BJ (cell line): Measurements from ENCODE around the gene KRTAP6-1. TPM values are rescaled to one million over a fixed set of nuclear protein-coding genes. Genes with fewer than 3 reads are reported as not detected.

Source experiments
- CTCF ChIA-PET: fragments of 350-600 bp; formaldehyde crosslinking; extraction: SDS; loops from one replicate; lab custom pipeline; 2021; ENCODE audit warnings: antibody characterized with exemption, inconsistent platforms; lab: Yijun Ruan, JAX
- POLR2A ChIA-PET: fragments of 300-600 bp; sonication (Branson Sonifier 250); formaldehyde crosslinking; extraction: SDS; loops from one replicate; lab custom pipeline; 2021; ENCODE audit warnings: antibody characterized with exemption; lab: Charles Lee
- DNase-seq: peaks from one replicate; pipeline ENCODE4 v3.0.0-alpha.2; 2011; ENCODE audit warnings: low read depth
- H3K27me3 ChIP-seq: 2 replicates; pipeline ENCODE4 v1.6.0; 2011; ENCODE audit warnings: low read length; ENCODE audit not compliant: control insufficient read depth, insufficient read depth
- H3K36me3 ChIP-seq: 2 replicates; pipeline ENCODE4 v1.5.1; 2011; ENCODE audit warnings: low read length; ENCODE audit not compliant: control insufficient read depth, insufficient read depth
- H3K4me3 ChIP-seq: 2 replicates; pipeline ENCODE4 v1.5.1; 2011; ENCODE audit warnings: low read depth, mild to moderate bottlenecking, control low read depth, low read length
- CTCF ChIP-seq: IDR thresholded peaks from 2 replicates; pipeline ENCODE4 v1.5.1; 2011; ENCODE audit warnings: low read depth, mild to moderate bottlenecking, control low read depth, inconsistent platforms, low read length, moderate library complexity; ENCODE audit not compliant: insufficient read depth
- polyA minus RNA-seq: library from RNA; depleted of rRNA, polyadenylated mRNA; stranded (reverse); fragments of >200 nt; gene quantifications from 2 replicates; pipeline ENCODE4 v1.2.3, GENCODE V29; 2011; rRNA and poly(A)+ RNA removed
- polyA plus RNA-seq: library from polyadenylated mRNA; depleted of rRNA; stranded (reverse); fragments of >200 nt; gene quantifications from 2 replicates; pipeline ENCODE4 v1.2.3, GENCODE V29; 2011; rRNA removed

Gene KRTAP6-1
- not detected in 2 replicates for polyA plus RNA-seq
- polyA minus RNA-seq: not detected in 2 replicates

DNA sequence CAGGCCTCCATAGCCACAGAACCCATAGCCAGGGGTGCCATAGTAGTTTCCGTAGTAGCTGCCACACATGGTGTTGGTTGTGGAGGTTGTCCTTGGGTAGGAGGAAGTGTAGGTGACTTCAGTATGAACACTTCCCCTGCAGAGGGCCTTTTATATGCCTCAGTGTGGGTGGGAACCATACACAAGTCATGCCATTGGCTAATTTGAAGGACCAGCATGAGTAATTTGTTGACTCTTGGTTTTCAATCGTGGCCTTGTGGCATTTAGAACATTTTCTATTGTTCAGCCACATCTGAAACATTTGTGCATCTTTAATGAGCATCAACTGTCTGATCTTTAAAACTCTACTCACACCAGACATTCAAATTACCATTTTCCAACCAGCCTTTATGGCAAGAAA, at the start of gene KRTAP6-1:
KRTAP6-1 (minus strand) TSS at position 95 of the 400 bp plus-strand sequence; CDS start at position 69, 26 bp downstream.
- H3K4me3 ChIP-seq: no peak within 1 kb of the TSS
- DNase-seq: no peak
- TF ChIP-seq CTCF: no peak
- no peaks in the 10 kb centered on the region for H3K27me3 ChIP-seq
- CTCF ChIA-PET: no interaction called here
- POLR2A ChIA-PET: no interaction called here
- H3K36me3 ChIP-seq: no peaks in the 10 kb centered on the region

- no peaks in the 10 kb centered on the region for H3K36me3 ChIP-seq
- no peak overlapping the region for H3K4me3 ChIP-seq
- ChIA-PET CTCF (no interaction called here), POLR2A (no interaction called here)
- H3K27me3 ChIP-seq: no peaks in the 10 kb centered on the region
- no peak for TF ChIP-seq CTCF
- DNase-seq: no peak
These were observed 39.2 kb upstream of the KRTAP6-1 start for GRCh38 chr21:30652891-30653290.

- POLR2A ChIA-PET: no interaction called here
- Histone ChIP-seq H3K4me3 (no peak overlapping the region), H3K36me3 (no peaks in the 10 kb centered on the region), H3K27me3 (no peaks in the 10 kb centered on the region)
- no peak for DNase-seq
- TF ChIP-seq CTCF: no peak
- CTCF ChIA-PET: no interaction called here
These were observed 33.2 kb upstream of the KRTAP6-1 start for GRCh38 chr21:30646904-30647414.

DNA sequence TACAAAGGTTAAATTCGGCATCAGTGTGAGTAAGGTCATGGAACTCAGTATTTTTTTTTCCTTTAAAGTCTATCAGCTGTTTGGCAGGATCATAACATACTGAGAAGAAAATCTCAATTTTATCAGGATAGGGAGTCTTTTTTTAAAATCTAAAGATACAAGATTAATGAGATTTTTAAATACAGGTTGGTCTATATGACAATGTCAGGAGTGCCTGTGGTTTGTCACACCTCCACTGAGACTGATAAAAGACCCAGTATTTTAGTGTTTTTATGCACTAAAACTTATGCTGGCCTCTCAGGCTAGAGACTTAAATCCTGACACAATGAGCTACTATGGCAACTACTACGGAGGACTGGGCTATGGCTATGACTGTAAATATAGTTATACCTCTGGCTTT, 28.8 kb upstream of the KRTAP6-1 start, which contains the start of gene KRTAP20-3:
KRTAP20-3 (plus strand) TSS at position 301 of the 400 bp plus-strand sequence.
- no peaks in the 10 kb centered on the region for H3K36me3 ChIP-seq
- no peak for DNase-seq
- ChIA-PET POLR2A (no interaction called here), CTCF (no interaction called here)
- H3K27me3 ChIP-seq: no peaks in the 10 kb centered on the region
- no peak within 1 kb of the TSS for H3K4me3 ChIP-seq
- TF ChIP-seq CTCF: no peak

DNA sequence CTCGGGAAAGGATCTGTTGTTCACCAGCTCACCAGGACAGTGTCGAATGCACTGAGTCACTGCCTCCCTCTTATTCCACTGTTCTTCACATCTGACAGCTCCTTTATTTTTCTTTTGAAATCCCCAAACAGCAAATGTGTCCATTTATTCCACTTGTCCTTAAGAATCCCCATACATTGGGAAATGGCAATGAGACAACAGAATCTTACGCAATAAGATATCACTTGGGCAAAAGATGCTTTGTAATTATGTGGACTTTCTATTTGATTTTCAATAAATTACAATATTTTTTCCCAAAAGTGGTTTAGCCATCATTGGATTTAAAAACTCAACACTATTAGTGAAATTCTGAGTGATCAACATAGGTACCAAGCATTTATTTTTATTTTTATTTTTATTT, 25.0 kb upstream of the KRTAP6-1 start:
- no peak for TF ChIP-seq CTCF
- H3K36me3 ChIP-seq: no peaks in the 10 kb centered on the region
- DNase-seq: no peak
- no peaks in the 10 kb centered on the region for H3K27me3 ChIP-seq
- no peak overlapping the region for H3K4me3 ChIP-seq
- ChIA-PET CTCF (no interaction called here), POLR2A (no interaction called here)
